CD4-positive, alpha-beta memory T cell (primary cell): ENCODE results near the gene ABCB8. TPM values are rescaled to one million over a fixed set of nuclear protein-coding genes. Genes with fewer than 3 reads are reported as not detected.
A peak's percentile ranks its signal among the peaks of the same experiment; 100 is the strongest.
"Not testable (repeated sequence)": the region's sequence is repeated elsewhere in the genome, so short reads cannot be mapped to it uniquely, and the experiment has no call there.

Source experiments
- CTCF ChIA-PET: fragments of 350-600 bp; sonication (Branson Sonifier 250); formaldehyde crosslinking; loops from one replicate; lab custom pipeline; 2021; ENCODE audit warnings: inconsistent platforms; ENCODE audit not compliant: partially characterized antibody; lab: Charles Lee
- POLR2A ChIA-PET: fragments of 350-600 bp; sonication (Branson Sonifier 250); formaldehyde crosslinking; loops from one replicate; lab custom pipeline; 2021; ENCODE audit not compliant: partially characterized antibody; lab: Charles Lee
- DNase-seq, 5 donors: peaks; one replicate each; pipeline versions ENCODE4 v3.0.0 to v3.0.0-alpha.2; 2020 to 2022; ENCODE audit warnings: mixed read lengths in 1 of 5
- H3K27ac ChIP-seq: one replicate; pipeline ENCODE4 v1.7.0; 2013; ENCODE audit warnings: low read depth, low read length
- H3K27me3 ChIP-seq: 2 replicates; pipeline ENCODE4 v1.7.0; 2013; ENCODE audit warnings: mild to moderate bottlenecking, low read length, moderate library complexity; ENCODE audit not compliant: insufficient read depth
- H3K36me3 ChIP-seq: 2 replicates; pipeline ENCODE4 v1.7.0; 2013; ENCODE audit warnings: mild to moderate bottlenecking, low read length, moderate library complexity; ENCODE audit not compliant: insufficient read depth
- H3K4me1 ChIP-seq: 2 replicates; pipeline ENCODE4 v1.7.0; 2013; ENCODE audit warnings: mild to moderate bottlenecking, low read length, moderate library complexity; ENCODE audit not compliant: insufficient read depth
- H3K4me3 ChIP-seq, 2 donors: one replicate each; pipeline ENCODE4 v1.7.0; 2013; ENCODE audit warnings: low read length in 2 of 2, mild to moderate bottlenecking in 1 of 2
- H3K9me3 ChIP-seq, 2 donors: one replicate each; pipeline ENCODE4 v1.7.0; 2013; ENCODE audit warnings: low read length in 2 of 2, control low read depth in 1 of 2; ENCODE audit not compliant: control insufficient read depth in 1 of 2
- H3K27ac Mint-ChIP-seq, 7 donors: one replicate each; pipeline ENCODE4 v1.8.0; 2020 to 2021; ENCODE audit warnings: mixed read lengths in 7 of 7, mild to moderate bottlenecking in 6 of 7, inconsistent platforms in 3 of 7, moderate library complexity in 3 of 7
- H3K27me3 Mint-ChIP-seq, 2 donors: one replicate each; pipeline ENCODE4 v1.8.0; 2020 to 2021; ENCODE audit warnings: mixed read lengths in 2 of 2
- H3K36me3 Mint-ChIP-seq, 2 donors: one replicate each; pipeline ENCODE4 v1.8.0; 2020 to 2021; ENCODE audit warnings: mixed read lengths in 2 of 2, inconsistent platforms in 1 of 2, mild to moderate bottlenecking in 1 of 2
- H3K4me1 Mint-ChIP-seq, 4 donors: one replicate each; pipeline ENCODE4 v1.8.0; 2020 to 2021; ENCODE audit warnings: mixed read lengths in 4 of 4, mild to moderate bottlenecking in 1 of 4
- H3K4me3 Mint-ChIP-seq, 8 donors: one replicate each; pipeline ENCODE4 v1.8.0; 2020 to 2021; ENCODE audit warnings: mixed read lengths in 8 of 8, mild to moderate bottlenecking in 7 of 8, moderate library complexity in 6 of 8, inconsistent platforms in 3 of 8
- H3K9me3 Mint-ChIP-seq, 8 donors: one replicate each; pipeline ENCODE4 v1.8.0; 2020 to 2021; ENCODE audit warnings: mixed read lengths in 8 of 8, mild to moderate bottlenecking in 5 of 8, inconsistent platforms in 3 of 8, moderate library complexity in 1 of 8
- intact Hi-C: fragments of 100-400 bp; cut with micrococcal nuclease; formaldehyde crosslinking; loops from one replicate; pipeline ENCODE4 v1.15.1; 2023
- polyA plus RNA-seq, 2 donors: library from polyadenylated mRNA; unstranded; fragments of 300-500 nt; fragmentation: Illumina TruSeq; gene quantifications; one replicate each; pipeline ENCODE4 v1.2.3, GENCODE V29; 2021
- total RNA-seq, 2 experiments: library from RNA; stranded (reverse); gene quantifications; one replicate each; pipeline ENCODE4 v1.2.3, GENCODE V29; 2021

ABCB8 gene
- total and polyA plus RNA-seq, 4 experiments from 2014 or later, result 17.8 to 75.8 (median 47.0) TPM

GRCh38 chr7:151019130-151019447 is 9.2 kb upstream of the ABCB8 start:
- Histone ChIP-seq H3K4me1 (peaks cover 49% of the 10 kb centered on the region), H3K4me3 (peak overlapping the region in 1 of 2 donors; percentile 68), H3K27me3 (no peaks in the 10 kb centered on the region), H3K27ac (no peak overlapping the region), H3K36me3 (no peaks in the 10 kb centered on the region), H3K9me3 (no peaks in the 10 kb centered on the region)
- intact Hi-C loops, result loop anchor here (2.0 to 10.0 kb wide), 2 partner anchors 40 to 326 kb away; partner anchors contain the start of genes NUB1 and SLC4A2
- POLR2A ChIA-PET, result interaction anchor here (0.9 to 13.0 kb wide), 16 partner anchors 10 to 121 kb away, joined by 3 to 182 read pairs (median 4); partner anchors contain the start of genes ABCB8, SLC4A2 and TMUB1
- Mint-ChIP-seq H3K27ac (peak overlapping the region in 2 of 7 donors; percentile 56 to 97), H3K9me3 (no peaks in the 10 kb centered on the region), H3K27me3 (peaks cover 1 to 10% of the 10 kb centered on the region in 2 donors), H3K4me1 (peaks cover 35 to 55% (median 46%) of the 10 kb centered on the region in 4 donors), H3K36me3 (peaks cover 0 to 1% of the 10 kb centered on the region in 2 donors), H3K4me3 (peak overlapping the region; percentile 54 to 94 (median 70))
- DNase-seq, result no peak
- CTCF ChIA-PET, result interaction anchor here (0.6 to 7.4 kb wide), 24 partner anchors 9 to 658 kb away, joined by 3 to 98 read pairs (median 6); partner anchors contain the start of genes ABCB8 and NOS3

GRCh38 chr7:151020231-151020630 is 8.0 kb upstream of the ABCB8 start:
- Histone ChIP-seq H3K27me3 (no peaks in the 10 kb centered on the region), H3K4me1 (peaks cover 38% of the 10 kb centered on the region), H3K36me3 (no peaks in the 10 kb centered on the region), H3K27ac (no peak overlapping the region), H3K4me3 (no peak overlapping the region), H3K9me3 (no peaks in the 10 kb centered on the region)
- peak overlapping the region in 1 of 7 donors; percentile 55 for H3K27ac Mint-ChIP-seq
- peaks cover 1 to 10% of the 10 kb centered on the region in 2 donors for H3K27me3 Mint-ChIP-seq
- H3K4me3 Mint-ChIP-seq, result peak overlapping the region in 2 of 8 donors; percentile 41 to 59
- H3K9me3 Mint-ChIP-seq, result no peaks in the 10 kb centered on the region
- peaks cover 26 to 44% (median 35%) of the 10 kb centered on the region in 4 donors for H3K4me1 Mint-ChIP-seq
- no peaks in the 10 kb centered on the region for H3K36me3 Mint-ChIP-seq
- POLR2A ChIA-PET, result interaction anchor here (1.1 to 5.5 kb wide), 2 partner anchors 11 to 26 kb away, joined by 4 to 77 read pairs; no protein-coding TSS in a partner anchor
- intact Hi-C loops, result no loop called here
- no peak for DNase-seq
- CTCF ChIA-PET, result interaction anchor here (1.0 to 7.4 kb wide), 9 partner anchors 10 to 122 kb away, joined by 3 to 98 read pairs (median 10); partner anchors contain the start of gene NOS3

- H3K27me3 ChIP-seq, result no peaks in the 10 kb centered on the region
These were observed 5.0 kb upstream of the ABCB8 start for GRCh38 chr7:151023232-151023631.

GRCh38 chr7:151024435-151025056 is 3.7 kb upstream of the ABCB8 start, which contains the start of gene ATG9B:
ATG9B (minus strand) TSS chr7:151024494; CDS start chr7:151024423, 71 bp downstream.
- ChIA-PET CTCF (interaction anchor here (0.6 to 2.1 kb wide), 4 partner anchors 14 to 86 kb away, joined by 3 to 7 read pairs (median 4); no protein-coding TSS in a partner anchor), POLR2A (interaction anchor here (1.6 to 1.9 kb wide), 2 partner anchors 10 to 16 kb away, joined by 5 to 8 read pairs; no protein-coding TSS in a partner anchor)
- Histone ChIP-seq H3K4me1 (peaks cover 16% of the 10 kb centered on the region), H3K27me3 (no peaks in the 10 kb centered on the region), H3K36me3 (no peaks in the 10 kb centered on the region), H3K27ac (no peak within 1 kb of the TSS), H3K4me3 (no peak within 1 kb of the TSS), H3K9me3 (no peaks in the 10 kb centered on the region)
- H3K36me3 Mint-ChIP-seq, result peaks cover 0 to 6% of the 10 kb centered on the region in 2 donors
- H3K4me1 Mint-ChIP-seq, result peaks cover 11 to 23% (median 17%) of the 10 kb centered on the region in 4 donors
- peaks cover 0 to 6% of the 10 kb centered on the region in 2 donors for H3K27me3 Mint-ChIP-seq
- DNase-seq, result no peak
- peak within 1 kb of the TSS in 6 of 7 donors; percentile 36 to 83 (median 80) for H3K27ac Mint-ChIP-seq
- H3K9me3 Mint-ChIP-seq, result no peaks in the 10 kb centered on the region
- H3K4me3 Mint-ChIP-seq, result no peak within 1 kb of the TSS
- intact Hi-C loops, result no loop called here

More at GRCh38 chr7:151023232-151023631, 5.0 kb upstream of the ABCB8 start:
- peaks cover 1 to 10% of the 10 kb centered on the region in 2 donors for H3K27me3 Mint-ChIP-seq
- POLR2A ChIA-PET, result interaction anchor here (1.0 to 1.9 kb wide), 3 partner anchors 9 to 36 kb away, joined by 3 to 8 read pairs (median 5); no protein-coding TSS in a partner anchor
- no peak for DNase-seq
- intact Hi-C loops, result no loop called here
- peaks cover 16% of the 10 kb centered on the region for H3K4me1 ChIP-seq
- H3K27ac ChIP-seq, result no peak overlapping the region
- no peak overlapping the region for H3K4me3 Mint-ChIP-seq
- no peaks in the 10 kb centered on the region for H3K9me3 ChIP-seq
- peak overlapping the region in 2 of 7 donors; percentile 32 to 43 for H3K27ac Mint-ChIP-seq
- H3K9me3 Mint-ChIP-seq, result no peaks in the 10 kb centered on the region
- no peaks in the 10 kb centered on the region for H3K36me3 ChIP-seq
- no peak overlapping the region for H3K4me3 ChIP-seq
- peaks cover 0 to under 1% of the 10 kb centered on the region in 2 donors for H3K36me3 Mint-ChIP-seq
- peaks cover 12 to 26% (median 18%) of the 10 kb centered on the region in 4 donors for H3K4me1 Mint-ChIP-seq
- CTCF ChIA-PET, result interaction anchor here (1.5 kb wide), 1 partner anchor 39 kb away, joined by 3 read pairs; no protein-coding TSS in a partner anchor

- POLR2A ChIA-PET, result interaction anchor here (0.6 to 1.5 kb wide), 4 partner anchors 9 to 712 kb away, joined by 3 to 5 read pairs (median 3); no protein-coding TSS in a partner anchor
- Histone ChIP-seq H3K4me1 (peaks cover 21% of the 10 kb centered on the region), H3K9me3 (no peaks in the 10 kb centered on the region), H3K36me3 (no peaks in the 10 kb centered on the region), H3K27ac (no peak overlapping the region), H3K4me3 (no peak overlapping the region), H3K27me3 (no peaks in the 10 kb centered on the region)
- no peak for DNase-seq
- Mint-ChIP-seq H3K27ac (peak overlapping the region in 6 of 7 donors; percentile 29 to 100 (median 100)), H3K4me3 (peak overlapping the region in 1 of 8 donors; percentile 31), H3K9me3 (no peaks in the 10 kb centered on the region), H3K36me3 (peaks cover 0 to 8% of the 10 kb centered on the region in 2 donors), H3K27me3 (peaks cover 0 to 2% of the 10 kb centered on the region in 2 donors), H3K4me1 (peaks cover 12 to 26% (median 19%) of the 10 kb centered on the region in 4 donors)
- CTCF ChIA-PET, result interaction anchor here (0.6 to 4.4 kb wide), 4 partner anchors 8 to 556 kb away, joined by 3 to 44 read pairs (median 5); no protein-coding TSS in a partner anchor
- intact Hi-C loops, result no loop called here
These were observed 2.2 kb upstream of the ABCB8 start for GRCh38 chr7:151025924-151026671.

- H3K4me3 Mint-ChIP-seq, result peak overlapping the region; percentile 92 to 97 (median 95)
These were observed 1.2 kb upstream of the ABCB8 start for GRCh38 chr7:151026771-151027727.

More at GRCh38 chr7:151026771-151027727, 1.2 kb upstream of the ABCB8 start:
- H3K27me3 Mint-ChIP-seq, intact Hi-C loops, H3K9me3 ChIP-seq, H3K9me3 Mint-ChIP-seq, H3K36me3 ChIP-seq, H3K27me3 ChIP-seq, DNase-seq: not testable (repeated sequence)
- ChIA-PET CTCF (interaction anchor here (1.0 to 4.4 kb wide), 5 partner anchors 9 to 151 kb away, joined by 3 to 44 read pairs (median 11); partner anchors contain the start of gene TMUB1), POLR2A (interaction anchor here (1.0 to 2.8 kb wide), 10 partner anchors 10 to 84 kb away, joined by 3 to 182 read pairs (median 11); partner anchors contain the start of genes ASIC3, CDK5, FASTK and SLC4A2)
- peaks cover 21% of the 10 kb centered on the region for H3K4me1 ChIP-seq
- peaks cover 13 to 28% (median 20%) of the 10 kb centered on the region in 4 donors for H3K4me1 Mint-ChIP-seq
- H3K27ac ChIP-seq, result peak overlapping the region; percentile 88
- peaks cover 5 to 13% of the 10 kb centered on the region in 2 donors for H3K36me3 Mint-ChIP-seq
- H3K4me3 ChIP-seq, result peak overlapping the region; percentile 61 to 84
- peak overlapping the region; percentile 99 to 100 (median 99) for H3K27ac Mint-ChIP-seq
